Measurements from ENCODE around the gene CEP57L1.

CEP57L1 gene

DNA sequence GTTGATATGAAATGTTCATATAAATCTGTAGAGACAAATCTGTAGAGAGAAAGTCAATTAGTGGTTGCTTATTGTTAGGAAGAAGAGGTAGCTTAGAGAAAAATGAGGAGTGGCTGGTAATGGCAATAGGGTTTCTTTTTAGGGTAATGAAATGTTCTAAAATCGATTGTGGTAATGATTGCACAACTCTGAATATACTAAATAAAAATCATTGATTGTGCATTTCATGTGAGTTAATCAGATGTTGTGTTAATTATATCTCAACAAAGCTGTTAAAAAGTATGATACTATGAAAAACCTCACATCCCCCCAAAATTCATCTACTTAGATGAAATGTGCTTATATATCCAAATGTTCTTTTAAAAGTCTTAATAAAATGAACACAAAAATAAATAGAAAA is 84.2 kb downstream of the CEP57L1 start:
- H3K9me2 ChIP-seq (replicated peaks; ENCODE audit: insufficient read depth, low read length) = no peaks in the 10 kb centered on the region
- TF ChIP-seq EZH2 (optimal IDR thresholded peaks at IDR 0.05; ENCODE audit: low read depth, low read length) (no peak), EZH2phosphoT487 (IDR thresholded peaks at IDR 0.05; ENCODE audit: low read length) (no peak)
- TF ChIP-seq, protein P1, sequence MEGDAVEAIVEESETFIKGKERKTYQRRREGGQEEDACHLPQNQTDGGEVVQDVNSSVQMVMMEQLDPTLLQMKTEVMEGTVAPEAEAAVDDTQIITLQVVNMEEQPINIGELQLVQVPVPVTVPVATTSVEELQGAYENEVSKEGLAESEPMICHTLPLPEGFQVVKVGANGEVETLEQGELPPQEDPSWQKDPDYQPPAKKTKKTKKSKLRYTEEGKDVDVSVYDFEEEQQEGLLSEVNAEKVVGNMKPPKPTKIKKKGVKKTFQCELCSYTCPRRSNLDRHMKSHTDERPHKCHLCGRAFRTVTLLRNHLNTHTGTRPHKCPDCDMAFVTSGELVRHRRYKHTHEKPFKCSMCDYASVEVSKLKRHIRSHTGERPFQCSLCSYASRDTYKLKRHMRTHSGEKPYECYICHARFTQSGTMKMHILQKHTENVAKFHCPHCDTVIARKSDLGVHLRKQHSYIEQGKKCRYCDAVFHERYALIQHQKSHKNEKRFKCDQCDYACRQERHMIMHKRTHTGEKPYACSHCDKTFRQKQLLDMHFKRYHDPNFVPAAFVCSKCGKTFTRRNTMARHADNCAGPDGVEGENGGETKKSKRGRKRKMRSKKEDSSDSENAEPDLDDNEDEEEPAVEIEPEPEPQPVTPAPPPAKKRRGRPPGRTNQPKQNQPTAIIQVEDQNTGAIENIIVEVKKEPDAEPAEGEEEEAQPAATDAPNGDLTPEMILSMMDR (IDR thresholded peaks at IDR 0.05; ENCODE audit: low read length) = no peak
- H3K79me2 ChIP-seq (ENCODE audit: low read length) = no peaks in the 10 kb centered on the region
- H3K27ac ChIP-seq (ENCODE audit: low read length) = no peak overlapping the region
- H3K4me2 ChIP-seq (ENCODE audit: low read depth, low read length) = no peak overlapping the region
- H3K36me3 ChIP-seq (replicated peaks; ENCODE audit: insufficient read depth, low read length) = no peaks in the 10 kb centered on the region
- no peak overlapping the region for H3K4me3 ChIP-seq (ENCODE audit: low read length)
- no peak overlapping the region for H3K9ac ChIP-seq (ENCODE audit: low read length)
- no peaks in the 10 kb centered on the region for H4K20me1 ChIP-seq (ENCODE audit: insufficient read depth, low read length)
- H3F3A ChIP-seq (ENCODE audit: insufficient read depth, low read length) = no peaks in the 10 kb centered on the region
- no peak for DNase-seq
- no peaks in the 10 kb centered on the region for H3K27me3 ChIP-seq (replicated peaks; ENCODE audit: insufficient read depth, low read length)
- no peaks in the 10 kb centered on the region for H3K9me3 ChIP-seq (replicated peaks; ENCODE audit: insufficient read depth, low read length)
- H2AFZ ChIP-seq (ENCODE audit: low read length) = no peak overlapping the region
- no peaks in the 10 kb centered on the region for H3K4me1 ChIP-seq (ENCODE audit: low read length)

DNA sequence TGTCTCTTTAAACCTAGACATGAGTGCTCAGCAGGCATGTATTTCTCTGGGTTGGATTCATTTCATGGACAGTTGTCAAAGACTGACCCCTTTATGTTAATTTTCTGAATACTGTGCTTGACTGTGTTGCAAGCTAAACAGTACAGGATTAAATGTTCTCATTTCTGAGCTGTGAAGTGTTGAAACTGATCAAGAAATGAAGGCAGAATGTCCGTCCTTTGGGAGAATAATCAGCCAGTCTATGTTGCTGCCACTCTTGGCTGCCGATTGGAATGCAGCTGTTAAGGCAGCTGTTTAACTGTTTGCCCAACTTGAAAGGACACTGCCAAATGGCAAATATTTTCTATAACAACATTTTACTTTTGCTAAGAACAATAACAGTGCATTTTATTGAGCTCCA is 87.3 kb downstream of the CEP57L1 start:
- no peak overlapping the region for H3K27ac ChIP-seq (ENCODE audit: low read length)

DNA sequence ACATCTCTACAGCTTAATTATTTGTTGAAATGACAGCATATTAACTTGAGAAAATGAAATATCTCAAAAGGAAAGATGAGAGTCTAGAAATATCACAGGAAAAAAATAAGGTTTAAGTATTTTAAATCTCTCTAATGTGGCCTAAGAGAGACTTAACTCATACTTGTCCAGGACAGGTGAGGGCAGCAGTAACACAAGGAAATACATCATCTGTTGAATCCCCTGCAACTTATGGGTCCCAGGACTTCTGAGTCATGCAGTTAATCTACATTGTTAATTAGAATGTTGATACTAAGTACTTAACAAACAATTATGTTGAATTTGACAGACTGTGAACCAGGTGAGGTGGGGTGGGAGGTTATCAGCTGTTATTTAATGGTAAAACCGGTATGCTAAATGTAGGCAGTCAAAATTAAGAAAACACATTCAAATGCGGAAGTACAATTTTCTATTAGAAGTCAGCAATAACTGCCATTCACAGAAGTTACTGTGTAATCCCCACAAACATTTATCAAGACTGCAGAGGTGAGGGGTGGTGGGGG is 87.9 kb downstream of the CEP57L1 start:
- Histone ChIP-seq H2AFZ (ENCODE audit: low read length) (no peak overlapping the region), H3K4me1 (ENCODE audit: low read length) (peaks cover 3% of the 10 kb centered on the region; the same call in 1 of the 2 replicates), H4K20me1 (ENCODE audit: insufficient read depth, low read length) (no peaks in the 10 kb centered on the region), H3K9ac (ENCODE audit: low read length) (no peak overlapping the region), H3K27me3 (replicated peaks; ENCODE audit: insufficient read depth, low read length) (no peaks in the 10 kb centered on the region), H3K4me2 (ENCODE audit: low read depth, low read length) (no peak overlapping the region), H3K9me3 (replicated peaks; ENCODE audit: insufficient read depth, low read length) (no peaks in the 10 kb centered on the region), H3K36me3 (replicated peaks; ENCODE audit: insufficient read depth, low read length) (no peaks in the 10 kb centered on the region), H3F3A (ENCODE audit: insufficient read depth, low read length) (no peaks in the 10 kb centered on the region), H3K4me3 (ENCODE audit: low read length) (no peak overlapping the region), H3K27ac (ENCODE audit: low read length) (no peak overlapping the region), H3K79me2 (ENCODE audit: low read length) (no peaks in the 10 kb centered on the region), H3K9me2 (replicated peaks; ENCODE audit: insufficient read depth, low read length) (no peaks in the 10 kb centered on the region)
- no peak for DNase-seq
- no peak for TF ChIP-seq EZH2phosphoT487 (IDR thresholded peaks at IDR 0.05; ENCODE audit: low read length)
- no peak for TF ChIP-seq EZH2 (optimal IDR thresholded peaks at IDR 0.05; ENCODE audit: low read depth, low read length)
- TF ChIP-seq, protein P1 (IDR thresholded peaks at IDR 0.05; ENCODE audit: low read length) = no peak

More for the DNA sequence above, 87.3 kb downstream of the CEP57L1 start:
- H3K27me3 ChIP-seq (replicated peaks; ENCODE audit: insufficient read depth, low read length) = no peaks in the 10 kb centered on the region
- H3K9me2 ChIP-seq (replicated peaks; ENCODE audit: insufficient read depth, low read length) = no peaks in the 10 kb centered on the region
- no peaks in the 10 kb centered on the region for H3K9me3 ChIP-seq (replicated peaks; ENCODE audit: insufficient read depth, low read length)
- no peak overlapping the region for H3K9ac ChIP-seq (ENCODE audit: low read length)
- H3K79me2 ChIP-seq (ENCODE audit: low read length) = no peaks in the 10 kb centered on the region
- H3K4me3 ChIP-seq (ENCODE audit: low read length) = no peak overlapping the region
- no peak overlapping the region for H3K4me2 ChIP-seq (ENCODE audit: low read depth, low read length)
- H3K36me3 ChIP-seq (replicated peaks; ENCODE audit: insufficient read depth, low read length) = no peaks in the 10 kb centered on the region
- no peak for DNase-seq
- no peaks in the 10 kb centered on the region for H3F3A ChIP-seq (ENCODE audit: insufficient read depth, low read length)
- H4K20me1 ChIP-seq (ENCODE audit: insufficient read depth, low read length) = no peaks in the 10 kb centered on the region
- TF ChIP-seq, protein P1 (IDR thresholded peaks at IDR 0.05; ENCODE audit: low read length) = no peak
- TF ChIP-seq EZH2 (optimal IDR thresholded peaks at IDR 0.05; ENCODE audit: low read depth, low read length) (no peak), EZH2phosphoT487 (IDR thresholded peaks at IDR 0.05; ENCODE audit: low read length) (no peak)
- no peak overlapping the region for H2AFZ ChIP-seq (ENCODE audit: low read length)
- H3K4me1 ChIP-seq (ENCODE audit: low read length) = peaks cover 2% of the 10 kb centered on the region; the same call in 1 of the 2 replicates
